DOHH2 (cell line): ENCODE measurements around the gene THSD7A.

Experiments
- H3F3A ChIP-seq: fragments of 200-600 bp; sonication (generic), shearing (Covaris generic); 2 replicates; pipeline ENCODE4 v1.6.0; 2016; ENCODE audit warnings: antibody characterized with exemption, mild to moderate bottlenecking; ENCODE audit not compliant: control insufficient read depth, insufficient read depth
- H3K27ac ChIP-seq: fragments of 200-600 bp; sonication (generic); 2 replicates; pipeline ENCODE4 v1.5.1; 2014; ENCODE audit warnings: low read depth, mild to moderate bottlenecking, low read length, moderate library complexity
- H3K27me3 ChIP-seq: fragments of 200-600 bp; sonication (generic); 2 replicates; pipeline ENCODE4 v1.6.1; 2014; ENCODE audit warnings: mild to moderate bottlenecking, low read length, mixed read lengths; ENCODE audit not compliant: control insufficient read depth
- H3K36me3 ChIP-seq: fragments of 200-600 bp; sonication (generic); 2 replicates; pipeline ENCODE4 v1.6.1; 2014; ENCODE audit warnings: mild to moderate bottlenecking, low read length, moderate library complexity, mixed read lengths; ENCODE audit not compliant: control insufficient read depth
- H3K4me1 ChIP-seq: fragments of 200-600 bp; sonication (generic); 2 replicates; pipeline ENCODE4 v1.6.1; 2014; ENCODE audit warnings: mild to moderate bottlenecking, low read length, mixed read lengths; ENCODE audit not compliant: control insufficient read depth
- H3K4me2 ChIP-seq: fragments of 200-600 bp; sonication (generic); 2 replicates; pipeline ENCODE4 v1.6.0; 2014; ENCODE audit warnings: mild to moderate bottlenecking, low read length, moderate library complexity
- H3K4me3 ChIP-seq: fragments of 200-600 bp; sonication (generic); 2 replicates; pipeline ENCODE4 v1.5.1; 2014; ENCODE audit warnings: mild to moderate bottlenecking, low read length, mixed read lengths
- H3K79me2 ChIP-seq: fragments of 200-600 bp; sonication (generic); 2 replicates; pipeline ENCODE4 v1.6.1; 2014; ENCODE audit warnings: mild to moderate bottlenecking, low read length, mixed read lengths; ENCODE audit not compliant: control insufficient read depth
- H3K9me2 ChIP-seq: fragments of 200-600 bp; sonication (generic); replicated peaks from 2 replicates; pipeline ENCODE4 v1.6.1; 2014; ENCODE audit warnings: mild to moderate bottlenecking, low read length, mixed read lengths; ENCODE audit not compliant: control insufficient read depth
- H3K9me3 ChIP-seq: fragments of 200-600 bp; sonication (generic); 2 replicates; pipeline ENCODE4 v1.6.1; 2014; ENCODE audit warnings: antibody characterized with exemption, low read length, mixed read lengths; ENCODE audit not compliant: control insufficient read depth, insufficient read depth
- H4K20me1 ChIP-seq: fragments of 200-600 bp; sonication (generic); 2 replicates; pipeline ENCODE4 v1.6.0; 2014; ENCODE audit warnings: low read depth, mild to moderate bottlenecking, antibody characterized with exemption, low read length, moderate library complexity; ENCODE audit not compliant: control insufficient read depth, insufficient read depth
- EZH2phosphoT487 ChIP-seq: fragments of 200-600 bp; sonication (generic); IDR thresholded peaks from 2 replicates; pipeline ENCODE4 v1.6.1; 2017; ENCODE audit warnings: borderline replicate concordance, mild to moderate bottlenecking, antibody characterized with exemption, low read length, moderate library complexity, mixed read lengths
- TF ChIP-seq, protein P1 (sequence below): fragments of 200-600 bp; sonication (generic); IDR thresholded peaks from one replicate; pipeline ENCODE4 v1.5.1; 2014; ENCODE audit warnings: antibody characterized with exemption, mild to moderate bottlenecking, low read depth, low read length; ENCODE audit not compliant: poor library complexity, severe bottlenecking

THSD7A gene

GRCh38 chr7:11690395-11690794, 141.6 kb downstream of the THSD7A start:
- Histone ChIP-seq H3F3A (no peaks in the 10 kb centered on the region), H3K9me2 (no peaks in the 10 kb centered on the region), H3K4me2 (no peak overlapping the region), H3K27me3 (no peaks in the 10 kb centered on the region), H3K4me1 (peaks cover 4% of the 10 kb centered on the region), H3K79me2 (no peaks in the 10 kb centered on the region), H3K9me3 (no peaks in the 10 kb centered on the region), H3K4me3 (no peak overlapping the region), H3K36me3 (no peaks in the 10 kb centered on the region), H3K27ac (no peak overlapping the region), H4K20me1 (no peaks in the 10 kb centered on the region)
- TF ChIP-seq, protein P1, sequence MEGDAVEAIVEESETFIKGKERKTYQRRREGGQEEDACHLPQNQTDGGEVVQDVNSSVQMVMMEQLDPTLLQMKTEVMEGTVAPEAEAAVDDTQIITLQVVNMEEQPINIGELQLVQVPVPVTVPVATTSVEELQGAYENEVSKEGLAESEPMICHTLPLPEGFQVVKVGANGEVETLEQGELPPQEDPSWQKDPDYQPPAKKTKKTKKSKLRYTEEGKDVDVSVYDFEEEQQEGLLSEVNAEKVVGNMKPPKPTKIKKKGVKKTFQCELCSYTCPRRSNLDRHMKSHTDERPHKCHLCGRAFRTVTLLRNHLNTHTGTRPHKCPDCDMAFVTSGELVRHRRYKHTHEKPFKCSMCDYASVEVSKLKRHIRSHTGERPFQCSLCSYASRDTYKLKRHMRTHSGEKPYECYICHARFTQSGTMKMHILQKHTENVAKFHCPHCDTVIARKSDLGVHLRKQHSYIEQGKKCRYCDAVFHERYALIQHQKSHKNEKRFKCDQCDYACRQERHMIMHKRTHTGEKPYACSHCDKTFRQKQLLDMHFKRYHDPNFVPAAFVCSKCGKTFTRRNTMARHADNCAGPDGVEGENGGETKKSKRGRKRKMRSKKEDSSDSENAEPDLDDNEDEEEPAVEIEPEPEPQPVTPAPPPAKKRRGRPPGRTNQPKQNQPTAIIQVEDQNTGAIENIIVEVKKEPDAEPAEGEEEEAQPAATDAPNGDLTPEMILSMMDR, result no peak
- no peak for TF ChIP-seq EZH2phosphoT487

- Histone ChIP-seq H3K4me3 (no peak overlapping the region), H3K36me3 (no peaks in the 10 kb centered on the region), H3K79me2 (no peaks in the 10 kb centered on the region), H3F3A (no peaks in the 10 kb centered on the region), H3K27me3 (no peaks in the 10 kb centered on the region), H3K4me1 (peaks cover 4% of the 10 kb centered on the region), H3K27ac (no peak overlapping the region), H3K9me3 (peaks cover under 1% of the 10 kb centered on the region; the same call in 1 of the 2 replicates), H3K4me2 (no peak overlapping the region), H3K9me2 (no peaks in the 10 kb centered on the region), H4K20me1 (no peaks in the 10 kb centered on the region)
- TF ChIP-seq, protein P1, result no peak
- no peak for TF ChIP-seq EZH2phosphoT487
Observed at GRCh38 chr7:11689096-11689495, 142.9 kb downstream of the THSD7A start.

DNA sequence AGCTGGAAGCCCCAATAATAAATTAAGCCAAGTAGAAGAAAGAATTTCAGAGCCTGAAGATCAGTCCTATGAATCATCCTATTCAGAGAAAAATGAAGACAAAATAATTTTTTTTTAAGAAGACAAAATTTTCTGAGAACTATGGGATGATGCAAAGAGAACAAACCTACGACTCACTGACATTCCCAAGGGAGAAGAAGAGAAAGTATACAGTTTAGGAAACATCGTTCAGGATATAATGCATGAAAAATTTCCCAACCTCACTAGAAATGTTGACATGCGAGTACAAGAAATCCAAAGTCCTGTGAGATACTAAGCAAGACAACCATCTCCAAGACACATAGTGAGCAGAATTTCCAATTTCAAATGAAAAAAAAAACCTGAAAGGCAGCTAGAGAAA, 150.5 kb downstream of the THSD7A start:
- Histone ChIP-seq H3K4me2 (no peak overlapping the region), H3K4me1 (no peaks in the 10 kb centered on the region), H3K9me2 (no peaks in the 10 kb centered on the region), H3K9me3 (peaks cover 8% of the 10 kb centered on the region; the same call in 1 of the 2 replicates), H3K79me2 (no peaks in the 10 kb centered on the region), H3K36me3 (no peaks in the 10 kb centered on the region), H3K27ac (no peak overlapping the region), H3F3A (no peaks in the 10 kb centered on the region), H3K4me3 (no peak overlapping the region), H3K27me3 (no peaks in the 10 kb centered on the region), H4K20me1 (no peaks in the 10 kb centered on the region)
- TF ChIP-seq EZH2phosphoT487, result no peak
- TF ChIP-seq, protein P1, result no peak
